Measurements from ENCODE around the gene PDCD1. TPM values are rescaled to one million over a fixed set of nuclear protein-coding genes. Genes with fewer than 3 reads are reported as not detected.
"Not testable (repeated sequence)": the region's sequence is repeated elsewhere in the genome, so short reads cannot be mapped to it uniquely, and the experiment has no call there.

PDCD1 gene
- total RNA-seq, 2 experiments from 2014 or later, result 5.4 to 6.6 TPM

- Mint-ChIP-seq H3K4me1 (peaks cover 22% of the 10 kb centered on the region), H3K27me3 (peaks cover 34% of the 10 kb centered on the region), H3K9me3 (no peaks in the 10 kb centered on the region), H3K36me3 (no peaks in the 10 kb centered on the region), H3K27ac (no peak overlapping the region), H3K4me3 (no peak overlapping the region)
- ATAC-seq (ENCODE audit: low read depth) (no peak), DNase-seq (no peak)
- POLR2A ChIA-PET, result interaction anchor here (0.6 kb wide), 1 partner anchor 54 kb away, joined by 5 read pairs; no protein-coding TSS in a partner anchor
Measured at GRCh38 chr2:241842067-241842415, 16.7 kb downstream of the PDCD1 start.

GRCh38 chr2:241841181-241842066, 17.3 kb downstream of the PDCD1 start:
- no peak for DNase-seq
- H3K36me3 Mint-ChIP-seq, result no peaks in the 10 kb centered on the region
- ATAC-seq (ENCODE audit: low read depth), result no peak
- H3K4me1 Mint-ChIP-seq, result peaks cover 22% of the 10 kb centered on the region
- no peak overlapping the region for H3K4me3 Mint-ChIP-seq
- H3K27me3 Mint-ChIP-seq, result peaks cover 38% of the 10 kb centered on the region
- no peaks in the 10 kb centered on the region for H3K9me3 Mint-ChIP-seq
- POLR2A ChIA-PET, result no interaction called here
- no peak overlapping the region for H3K27ac Mint-ChIP-seq

- Mint-ChIP-seq H3K4me3 (no peak overlapping the region), H3K4me1 (peaks cover 11% of the 10 kb centered on the region), H3K9me3 (no peaks in the 10 kb centered on the region), H3K27ac (no peak overlapping the region), H3K36me3 (no peaks in the 10 kb centered on the region), H3K27me3 (peaks cover 51% of the 10 kb centered on the region)
- POLR2A ChIA-PET, result no interaction called here
- ATAC-seq (ENCODE audit: low read depth) (no peak), DNase-seq (no peak)
Measured at GRCh38 chr2:241837197-241837965, 21.3 kb downstream of the PDCD1 start.

- POLR2A ChIA-PET, result no interaction called here
- H3K4me3 Mint-ChIP-seq, result no peak overlapping the region
- H3K27ac Mint-ChIP-seq, result no peak overlapping the region
- peaks cover 11% of the 10 kb centered on the region for H3K4me1 Mint-ChIP-seq
- peaks cover 50% of the 10 kb centered on the region for H3K27me3 Mint-ChIP-seq
- no peaks in the 10 kb centered on the region for H3K36me3 Mint-ChIP-seq
- peaks cover 1% of the 10 kb centered on the region for H3K9me3 Mint-ChIP-seq
- DNase-seq, result no peak
- no peak for ATAC-seq (ENCODE audit: low read depth)
Measured at GRCh38 chr2:241836292-241836691, 22.4 kb downstream of the PDCD1 start.

- H3K4me3 Mint-ChIP-seq, result no peak overlapping the region
- POLR2A ChIA-PET, result no interaction called here
- H3K27me3 Mint-ChIP-seq, result peaks cover 55% of the 10 kb centered on the region
- peaks cover 3% of the 10 kb centered on the region for H3K9me3 Mint-ChIP-seq
- H3K27ac Mint-ChIP-seq, result no peak overlapping the region
- H3K4me1 Mint-ChIP-seq, result peaks cover 11% of the 10 kb centered on the region
- no peak for ATAC-seq (ENCODE audit: low read depth)
- no peaks in the 10 kb centered on the region for H3K36me3 Mint-ChIP-seq
- no peak for DNase-seq
Measured at GRCh38 chr2:241835611-241836010, 23.1 kb downstream of the PDCD1 start.

GRCh38 chr2:241834527-241835210, 24.0 kb downstream of the PDCD1 start:
- peaks cover 3% of the 10 kb centered on the region for H3K9me3 Mint-ChIP-seq
- H3K36me3 Mint-ChIP-seq, result no peaks in the 10 kb centered on the region
- DNase-seq (no peak), ATAC-seq (ENCODE audit: low read depth) (no peak)
- POLR2A ChIA-PET, result no interaction called here
- no peak overlapping the region for H3K4me3 Mint-ChIP-seq
- no peak overlapping the region for H3K27ac Mint-ChIP-seq
- peaks cover 59% of the 10 kb centered on the region for H3K27me3 Mint-ChIP-seq
- peaks cover 11% of the 10 kb centered on the region for H3K4me1 Mint-ChIP-seq

- H3K27me3 Mint-ChIP-seq, result peaks cover 54% of the 10 kb centered on the region
- H3K9me3 Mint-ChIP-seq; H3K4me3 Mint-ChIP-seq; DNase-seq; H3K36me3 Mint-ChIP-seq; POLR2A ChIA-PET; H3K27ac Mint-ChIP-seq; ATAC-seq (ENCODE audit: low read depth): not testable (repeated sequence)
- H3K4me1 Mint-ChIP-seq, result peaks cover 11% of the 10 kb centered on the region
Measured at GRCh38 chr2:241833756-241834526, 24.8 kb downstream of the PDCD1 start.

GRCh38 chr2:241833101-241833663, 25.5 kb downstream of the PDCD1 start:
- Mint-ChIP-seq H3K9me3 (peaks cover 4% of the 10 kb centered on the region), H3K4me3 (no peak overlapping the region), H3K4me1 (peaks cover 8% of the 10 kb centered on the region), H3K27me3 (peaks cover 51% of the 10 kb centered on the region), H3K36me3 (no peaks in the 10 kb centered on the region), H3K27ac (no peak overlapping the region)
- DNase-seq (no peak), ATAC-seq (ENCODE audit: low read depth) (no peak)
- POLR2A ChIA-PET, result no interaction called here

- H3K27me3 Mint-ChIP-seq, result peaks cover 27% of the 10 kb centered on the region
- peak overlapping the region; percentile 8 for H3K27ac Mint-ChIP-seq
- peaks cover 5% of the 10 kb centered on the region for H3K36me3 Mint-ChIP-seq
- peaks cover 30% of the 10 kb centered on the region for H3K9me3 Mint-ChIP-seq
- DNase-seq (no peak), ATAC-seq (ENCODE audit: low read depth) (no peak)
- POLR2A ChIA-PET, result no interaction called here
- no peak overlapping the region for H3K4me3 Mint-ChIP-seq
- peaks cover 21% of the 10 kb centered on the region for H3K4me1 Mint-ChIP-seq
Measured at GRCh38 chr2:241827394-241827793, 31.3 kb downstream of the PDCD1 start.

- ATAC-seq (ENCODE audit: low read depth); H3K4me3 Mint-ChIP-seq; POLR2A ChIA-PET; H3K36me3 Mint-ChIP-seq: not testable (repeated sequence)
- H3K27ac Mint-ChIP-seq, result peak overlapping the region; percentile 33
- H3K4me1 Mint-ChIP-seq, result peaks cover 27% of the 10 kb centered on the region
- DNase-seq, result peak; percentile 27
- peaks cover 14% of the 10 kb centered on the region for H3K27me3 Mint-ChIP-seq
- H3K9me3 Mint-ChIP-seq, result peaks cover 27% of the 10 kb centered on the region
Measured at GRCh38 chr2:241823531-241824437, 34.9 kb downstream of the PDCD1 start.

- no peak for DNase-seq
- Mint-ChIP-seq H3K9me3 (peaks cover 20% of the 10 kb centered on the region), H3K4me3 (no peak overlapping the region), H3K4me1 (peaks cover 27% of the 10 kb centered on the region), H3K27ac (peak overlapping the region; percentile 21), H3K36me3 (peaks cover 5% of the 10 kb centered on the region), H3K27me3 (peaks cover 14% of the 10 kb centered on the region)
- ATAC-seq (ENCODE audit: low read depth), result no peak
- POLR2A ChIA-PET, result no interaction called here
Measured at GRCh38 chr2:241822264-241822623, 36.5 kb downstream of the PDCD1 start.
